Measurements from ENCODE around the gene MGAT4A.
A peak's percentile ranks its signal among the peaks of the same experiment; 100 is the strongest.

MGAT4A gene

DNA sequence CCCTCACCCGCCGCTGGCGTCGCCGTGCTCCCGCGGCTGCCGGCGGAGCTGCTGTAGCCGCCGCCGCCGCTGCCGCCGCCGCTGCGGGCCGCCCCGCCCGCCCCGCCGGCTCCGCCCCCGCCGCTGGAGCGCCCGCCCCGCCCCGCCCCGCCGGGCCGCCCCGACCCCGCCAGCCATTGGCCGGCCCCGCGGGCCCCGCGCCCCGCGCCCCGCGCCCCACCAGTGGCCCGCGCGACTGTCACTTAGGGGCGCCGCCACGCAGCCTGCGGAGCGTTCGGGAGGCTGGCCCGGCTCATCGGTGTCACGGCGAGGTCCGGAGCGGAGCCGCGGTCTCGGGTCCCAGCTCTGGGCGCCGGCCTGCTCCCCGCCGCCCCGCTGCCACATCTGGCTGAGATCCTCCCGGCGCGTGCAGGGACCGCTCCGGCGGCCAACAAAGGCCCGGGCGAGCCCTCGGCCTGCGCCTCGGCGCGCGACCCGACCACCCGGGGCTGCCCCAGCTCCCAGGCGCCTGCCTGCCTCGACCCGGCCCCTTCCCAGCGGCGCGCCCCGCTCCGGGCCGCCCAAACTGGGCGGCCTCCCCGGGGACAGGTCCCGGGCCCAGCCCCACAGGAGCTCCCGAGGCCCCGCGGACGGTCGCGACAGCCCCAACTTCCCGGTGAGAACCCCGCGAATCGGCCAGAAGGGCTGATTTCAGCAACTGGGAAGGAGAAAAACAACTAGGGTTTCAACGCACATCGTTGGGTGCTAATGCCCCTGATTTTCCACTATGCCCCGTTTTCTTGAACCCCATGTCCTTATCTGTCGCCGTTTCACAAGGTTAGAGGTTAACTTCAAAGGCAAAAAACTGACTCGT is at the start of gene MGAT4A:
MGAT4A (minus strand) TSS at position 92 of the 853 bp plus-strand sequence. CDS start 4,800 bp downstream, outside the sequence.
- DNase-seq (ENCODE audit: low spot score) = peak; percentile 47

DNA sequence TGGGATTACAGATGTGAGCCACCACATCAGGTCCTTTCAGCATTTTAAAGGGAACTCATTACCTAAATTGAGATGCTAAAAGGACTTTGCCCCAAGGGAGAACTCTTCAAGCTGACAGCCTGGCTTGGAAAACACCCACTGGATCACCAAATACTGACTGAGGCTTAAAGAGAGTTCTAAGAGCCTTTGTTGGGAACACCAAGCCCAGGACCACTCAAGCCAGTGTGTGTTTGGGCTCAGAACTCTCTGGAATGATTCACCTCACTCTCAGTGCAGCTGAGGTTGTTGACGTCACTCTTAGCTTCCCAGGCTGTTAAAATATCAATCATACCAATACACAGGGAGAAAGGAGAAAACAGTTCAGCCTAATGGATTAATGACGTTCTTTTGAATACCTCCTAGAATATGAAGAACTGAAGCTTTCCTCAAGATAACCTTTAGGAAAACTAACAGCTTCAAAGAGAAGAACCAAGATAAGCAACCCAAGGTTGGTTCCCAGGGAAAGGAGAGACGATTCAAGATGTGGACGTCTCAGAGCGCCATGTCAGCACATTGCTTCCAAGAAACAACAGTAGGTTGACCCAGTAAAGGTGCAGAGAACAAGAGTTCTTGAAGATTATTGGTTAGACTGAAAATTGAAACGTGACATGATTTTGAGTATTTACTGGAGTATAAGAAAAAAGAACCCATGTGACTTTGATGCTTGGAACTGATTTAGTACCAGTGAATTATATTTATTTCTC is 48.0 kb upstream of the MGAT4A start:
- DNase-seq (ENCODE audit: low spot score) = no peak

- DNase-seq (ENCODE audit: low spot score) = no peak
Observed at GRCh38 chr2:98778151-98778550, 47.2 kb upstream of the MGAT4A start.

GRCh38 chr2:98777710-98778109 is 46.8 kb upstream of the MGAT4A start:
- no peak for DNase-seq (ENCODE audit: low spot score)

- DNase-seq (ENCODE audit: low spot score) = no peak
Observed at GRCh38 chr2:98777076-98777475, 46.1 kb upstream of the MGAT4A start.

GRCh38 chr2:98776136-98776535 is 45.2 kb upstream of the MGAT4A start:
- peak; percentile 34 for DNase-seq (ENCODE audit: low spot score)

GRCh38 chr2:98775146-98775986 is 44.4 kb upstream of the MGAT4A start:
- DNase-seq (ENCODE audit: low spot score) = peak; percentile 97

DNA sequence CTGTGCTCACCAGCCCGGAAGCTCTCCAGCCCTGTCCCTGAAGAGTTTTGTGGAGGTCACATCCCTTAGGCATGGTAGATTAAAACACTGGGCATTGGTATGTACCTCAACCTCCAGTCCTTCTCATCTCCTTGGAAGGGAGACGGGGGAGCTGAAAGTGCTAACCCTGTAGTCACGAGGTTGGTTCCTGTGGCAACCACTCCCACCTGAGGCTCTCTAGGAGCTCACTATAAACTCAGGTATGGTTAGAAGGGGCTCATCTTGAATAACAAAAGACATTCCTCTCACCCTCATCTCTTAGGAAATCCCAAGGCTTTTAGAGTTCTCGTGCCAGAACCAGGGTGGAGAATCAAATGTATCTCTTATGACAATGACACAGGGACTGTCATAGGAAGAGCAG is 43.0 kb upstream of the MGAT4A start:
- no peak for DNase-seq (ENCODE audit: low spot score)

GRCh38 chr2:98773169-98773568 is 42.2 kb upstream of the MGAT4A start:
- DNase-seq (ENCODE audit: low spot score) = no peak

DNA sequence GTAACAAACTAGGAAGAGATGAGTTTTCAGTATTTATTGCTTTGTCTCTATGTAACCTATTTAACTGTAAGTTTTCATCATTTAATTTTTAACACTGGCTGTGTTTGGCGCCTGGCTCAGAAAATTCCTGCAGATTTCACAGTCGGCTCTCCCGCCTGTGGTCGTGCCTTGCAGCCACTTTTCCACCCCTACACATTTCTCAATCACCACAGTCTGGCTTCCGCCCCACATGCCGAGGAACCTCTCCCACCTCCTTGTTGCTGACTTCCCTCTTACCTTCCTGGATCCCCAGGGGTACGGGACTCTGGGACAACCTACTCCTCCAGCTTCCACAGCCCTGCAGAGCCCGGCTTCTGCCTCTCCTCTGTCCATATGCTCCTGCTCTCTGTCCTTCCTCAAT is 41.6 kb upstream of the MGAT4A start:
- peak; percentile 28 for DNase-seq (ENCODE audit: low spot score)

- peak; percentile 64 for DNase-seq (ENCODE audit: low spot score)
Observed at GRCh38 chr2:98771721-98772524, 41.0 kb upstream of the MGAT4A start.

DNA sequence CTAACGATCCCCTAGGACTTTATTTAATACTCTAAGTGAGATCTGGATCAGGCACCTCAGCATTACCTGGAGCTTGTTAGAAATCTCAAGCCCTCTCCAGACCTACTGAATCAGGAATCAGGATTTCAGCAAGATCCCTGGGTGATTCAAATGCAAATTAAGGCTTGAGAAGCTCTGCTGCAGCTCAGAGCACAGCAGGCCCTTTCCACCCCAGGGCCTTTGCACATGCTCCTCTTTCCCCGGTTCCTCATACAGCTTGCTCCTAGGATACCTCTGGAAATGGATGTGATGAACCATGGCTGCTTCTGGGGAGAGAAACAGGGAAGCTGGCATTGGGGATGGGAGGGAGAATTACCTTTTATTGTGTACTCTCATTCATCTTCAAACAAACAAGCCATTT is 40.3 kb upstream of the MGAT4A start:
- no peak for DNase-seq (ENCODE audit: low spot score)

DNA sequence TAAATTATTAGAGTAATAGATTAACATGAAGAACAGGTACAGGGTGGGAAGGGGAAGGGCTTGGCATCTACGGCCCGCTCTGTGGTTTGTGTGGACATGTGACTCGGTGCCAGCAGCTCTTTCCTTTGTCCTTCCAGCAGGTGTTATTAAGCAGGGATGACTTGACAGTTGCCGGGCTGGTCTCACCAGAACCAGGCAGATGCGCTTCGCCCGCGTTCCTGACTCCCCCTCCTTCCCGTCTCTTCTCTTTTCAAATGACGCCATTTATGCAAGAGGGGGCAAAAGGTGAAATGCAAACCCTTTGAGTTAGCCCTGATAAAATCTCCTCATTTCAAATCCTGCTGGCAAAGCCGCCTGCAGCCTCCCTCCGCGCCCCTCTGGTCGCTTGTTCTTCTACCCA is 38.9 kb upstream of the MGAT4A start:
- DNase-seq (ENCODE audit: low spot score) = peak; percentile 80

DNA sequence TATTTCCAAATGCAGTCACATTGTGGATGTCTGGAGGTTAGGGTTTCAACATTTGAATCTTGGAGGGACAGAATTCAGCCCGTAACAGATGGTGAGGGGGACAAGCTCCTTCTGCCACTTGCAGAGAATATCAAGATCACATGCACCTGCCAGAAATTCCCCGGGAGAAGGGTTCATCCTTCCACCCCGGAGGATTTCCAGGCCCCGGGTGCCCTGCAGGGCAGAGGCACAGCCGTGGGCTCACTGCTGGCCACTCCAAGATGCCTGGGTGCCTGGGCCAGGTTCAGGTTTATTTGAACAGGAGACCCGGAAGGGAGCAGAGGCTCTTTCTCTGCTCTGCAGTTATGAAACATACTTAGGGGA is 38.2 kb upstream of the MGAT4A start:
- DNase-seq (ENCODE audit: low spot score) = no peak

DNA sequence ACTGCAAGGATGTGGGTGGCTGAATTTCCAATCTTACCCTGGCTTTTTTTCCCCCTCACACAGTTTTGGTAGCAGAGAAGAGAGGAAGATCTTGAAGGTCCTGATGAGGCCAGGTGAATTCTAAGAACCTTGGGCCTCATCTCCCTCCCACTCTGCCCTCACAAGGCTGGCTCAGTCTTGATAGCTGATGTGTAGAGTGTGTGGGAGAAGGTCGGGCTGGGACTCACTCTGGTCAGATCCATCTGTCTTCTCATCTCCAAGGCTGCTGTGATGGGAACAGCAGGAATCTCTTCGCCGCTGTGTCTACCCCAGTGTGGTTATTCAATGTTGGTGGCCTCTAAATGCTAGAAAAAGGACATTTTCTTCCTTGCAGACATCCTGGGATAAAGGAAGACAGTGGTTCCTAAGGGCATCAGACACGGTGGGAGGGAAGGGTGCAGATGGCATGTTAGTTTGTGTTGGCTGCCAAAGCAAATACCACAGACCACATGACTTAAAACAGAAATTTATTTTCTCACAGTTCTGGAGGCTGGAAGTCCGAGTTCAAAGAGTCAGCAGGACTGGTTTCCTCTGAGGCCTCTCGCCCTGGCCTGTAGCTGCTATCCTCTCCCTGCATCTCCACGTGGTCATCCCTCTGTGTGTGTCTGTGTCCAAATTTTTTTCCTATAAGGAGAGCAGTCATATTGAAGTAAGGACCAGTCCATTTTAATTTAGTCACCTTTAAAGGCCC is 37.6 kb upstream of the MGAT4A start:
- peak; percentile 80 for DNase-seq (ENCODE audit: low spot score)

GRCh38 chr2:98764499-98764898 is 33.6 kb upstream of the MGAT4A start:
- DNase-seq (ENCODE audit: low spot score) = no peak

- no peak for DNase-seq (ENCODE audit: low spot score)
Observed at GRCh38 chr2:98763209-98763951, 32.4 kb upstream of the MGAT4A start.

DNA sequence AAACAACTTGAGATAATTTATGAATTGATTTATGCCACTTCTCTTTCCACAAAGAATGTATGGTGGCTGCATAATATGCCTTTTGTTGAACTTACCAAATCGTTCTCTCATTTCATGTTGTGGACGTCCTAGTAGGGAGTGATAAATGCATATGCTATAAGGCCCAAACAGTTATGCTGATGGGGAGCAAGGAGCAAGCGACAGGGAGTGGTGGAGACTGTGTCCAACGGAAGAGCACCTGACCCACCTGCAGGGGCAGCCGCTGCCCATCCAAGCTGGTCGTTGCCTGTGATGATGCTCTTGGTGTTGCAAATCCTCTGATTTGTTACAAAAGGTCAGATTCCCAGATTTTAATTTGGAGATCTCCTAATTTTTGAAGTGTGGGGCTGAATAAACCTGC is 31.0 kb upstream of the MGAT4A start:
- no peak for DNase-seq (ENCODE audit: low spot score)

GRCh38 chr2:98761267-98761781 is 30.4 kb upstream of the MGAT4A start:
- no peak for DNase-seq (ENCODE audit: low spot score)
